ENCODE data around the gene PPFIA1.

- TF ChIP-seq JUND (IDR thresholded peaks at IDR 0.05) (no peak), CTCF (IDR thresholded peaks at IDR 0.05) (no peak), EZH2phosphoT487 (IDR thresholded peaks at IDR 0.05; ENCODE audit: borderline replicate concordance, low read depth) (no peak), FOXM1 (IDR thresholded peaks at IDR 0.05; ENCODE audit: low read depth) (no peak), EP300 (IDR thresholded peaks at IDR 0.05; ENCODE audit: borderline replicate concordance in 1 of 2, low read depth in 1 of 2, low read length in 1 of 2) (no peak), ZBTB33 (IDR thresholded peaks at IDR 0.05; ENCODE audit: borderline replicate concordance, low read depth) (no peak), TAF1 (IDR thresholded peaks at IDR 0.05; ENCODE audit: borderline replicate concordance, low read depth, low read length) (no peak), POLR2AphosphoS5 (IDR thresholded peaks at IDR 0.05; ENCODE audit: low read depth, low read length) (no peak), RAD21 (IDR thresholded peaks at IDR 0.05; ENCODE audit: low read length) (no peak), IRF3 (IDR thresholded peaks at IDR 0.05; ENCODE audit: low read depth, low read length) (no peak), USF2 (IDR thresholded peaks at IDR 0.05; ENCODE audit: borderline replicate concordance, low read depth, low read length) (no peak)
Measured at GRCh38 chr11:70317581-70318305, 47.3 kb downstream of the PPFIA1 start.
